HCT116 (cell line): ENCODE measurements around the gene NR2C2. TPM values are rescaled to one million over a fixed set of nuclear protein-coding genes. Genes with fewer than 3 reads are reported as not detected.

ENCODE experiments used
- ATAC-seq: fragments of 200-7000 bp; cut with Tn5 transposase; 2 replicates; pipeline ENCODE4 v1.9.1; 2020; ENCODE audit warnings: mild to moderate bottlenecking, moderate library complexity
- BruUV-seq: library from RNA; stranded (reverse); fragments of 400-500 nt; replicated peaks from 2 replicates; lab custom pipeline; 2021; lab: Mats Ljungman, UMichigan
- CTCF ChIA-PET: fragments of 300-600 bp; sonication (Branson Sonifier 250); formaldehyde crosslinking; loops from one replicate; lab custom pipeline; 2021; ENCODE audit warnings: antibody characterized with exemption; lab: Charles Lee
- POLR2A ChIA-PET: fragments of 300-600, 350-600 bp; sonication (Branson Sonifier 250); formaldehyde crosslinking; loops from one replicate; lab custom pipeline; 2021; ENCODE audit warnings: antibody characterized with exemption; lab: Charles Lee
- RAD21 ChIA-PET, 2 experiments: fragments of 300-600 bp; sonication (Branson Sonifier 250); formaldehyde crosslinking; loops; one replicate each; lab custom pipeline; 2023; ENCODE audit warnings: low total read pairs in 2 of 2; ENCODE audit not compliant: uncharacterized antibody in 2 of 2, unreplicated experiment in 2 of 2, low non-redundant PET in 1 of 2; lab: Charles Lee
- DNase-seq: peaks from one replicate; pipeline ENCODE4 v3.0.0-alpha.2; 2010; ENCODE audit warnings: low read depth, low spot score
- H2AFZ ChIP-seq: fragments of 200-600 bp; shearing (Covaris generic), sonication (generic); 2 replicates; pipeline ENCODE4 v1.6.1; 2017; ENCODE audit warnings: low read depth, mixed run types, mixed read lengths, antibody characterized with exemption, low read length; ENCODE audit not compliant: poor library complexity, severe bottlenecking
- H3K27ac ChIP-seq: 2 replicates; pipeline ENCODE4 v1.5.1; 2012; ENCODE audit warnings: low read depth, low read length
- H3K27me3 ChIP-seq: fragments of 200-600 bp; sonication (generic); 2 replicates; pipeline ENCODE4 v1.6.1; 2016; ENCODE audit warnings: mixed run types, low read length, mixed read lengths; ENCODE audit not compliant: insufficient read depth
- H3K36me3 ChIP-seq, 2 experiments: fragments of 200-500 bp in 1 of 2; fragments of 200-600 bp in 1 of 2; sonication (Bioruptor generic) in 1 of 2; sonication (generic) in 1 of 2; 2 replicates each; pipeline versions ENCODE4 v1.5.1 to v1.6.1; 2014 to 2016; ENCODE audit warnings: low read length in 2 of 2, inconsistent platforms in 1 of 2, mixed read lengths in 1 of 2, mixed run types in 1 of 2; ENCODE audit not compliant: insufficient read depth in 2 of 2, control insufficient read depth in 1 of 2
- H3K4me1 ChIP-seq, 2 experiments: fragments of 200-600 bp in 1 of 2; sonication (generic) in 1 of 2; 2 replicates each; pipeline versions ENCODE4 v1.5.1 to v1.6.1; 2012 to 2017; ENCODE audit warnings: low read length in 2 of 2, inconsistent platforms in 1 of 2, mild to moderate bottlenecking in 1 of 2, mixed read lengths in 1 of 2, mixed run types in 1 of 2, moderate library complexity in 1 of 2; ENCODE audit not compliant: insufficient read depth in 2 of 2, control insufficient read depth in 1 of 2
- H3K4me2 ChIP-seq: fragments of 200-600 bp; sonication (generic); 2 replicates; pipeline ENCODE4 v1.6.1; 2017; ENCODE audit warnings: mixed run types, low read length, mixed read lengths
- H3K4me3 ChIP-seq, 2 experiments: fragments of 200-600 bp in 1 of 2; sonication (generic) in 1 of 2; replicated peaks in 1 of 2; 2 replicates each; pipeline ENCODE4 v1.5.1; 2011 to 2016; ENCODE audit warnings: low read length in 2 of 2, control low read depth in 1 of 2, low read depth in 1 of 2, mild to moderate bottlenecking in 1 of 2, mixed read lengths in 1 of 2, mixed run types in 1 of 2
- H3K79me2 ChIP-seq: fragments of 200-600 bp; sonication (generic); 2 replicates; pipeline ENCODE4 v1.6.1; 2017; ENCODE audit warnings: mild to moderate bottlenecking, mixed run types, low read length, moderate library complexity, mixed read lengths; ENCODE audit not compliant: insufficient read depth
- H3K9ac ChIP-seq: fragments of 200-600 bp; sonication (generic); 2 replicates; pipeline ENCODE4 v1.6.1; 2016; ENCODE audit warnings: low read length, mixed read lengths
- H3K9me2 ChIP-seq: fragments of 200-600 bp; sonication (generic), shearing (Covaris generic); 2 replicates; pipeline ENCODE4 v1.6.1; 2017; ENCODE audit warnings: mixed run types, mild to moderate bottlenecking, moderate library complexity; ENCODE audit not compliant: insufficient read depth
- H3K9me3 ChIP-seq, 2 experiments: fragments of 200-500 bp in 1 of 2; fragments of 200-600 bp in 1 of 2; sonication (Bioruptor generic) in 1 of 2; sonication (generic) in 1 of 2; 2 replicates each; pipeline ENCODE4 v1.6.1; 2014 to 2017; ENCODE audit warnings: low read length in 2 of 2, mixed read lengths in 2 of 2, inconsistent platforms in 1 of 2, low read depth in 1 of 2, mild to moderate bottlenecking in 1 of 2, mixed run types in 1 of 2, moderate library complexity in 1 of 2; ENCODE audit not compliant: control insufficient read depth in 1 of 2, insufficient read depth in 1 of 2
- H4K20me1 ChIP-seq: fragments of 200-600 bp; sonication (generic), shearing (Covaris generic); 2 replicates; pipeline ENCODE4 v1.6.1; 2017; ENCODE audit warnings: mixed run types, mild to moderate bottlenecking, moderate library complexity; ENCODE audit not compliant: insufficient read depth
- CEBPB ChIP-seq: IDR thresholded peaks from 2 replicates; pipeline ENCODE4 v1.6.1; 2012; ENCODE audit warnings: low read depth
- EZH2 ChIP-seq: fragments of 200-600 bp; sonication (generic); IDR thresholded peaks from 2 replicates; pipeline ENCODE4 v1.6.1; 2017; ENCODE audit warnings: antibody characterized with exemption, mixed run types
- EZH2phosphoT487 ChIP-seq: fragments of 200-600 bp; IDR thresholded peaks from 2 replicates; pipeline ENCODE4 v1.6.1; 2018; ENCODE audit warnings: antibody characterized with exemption, borderline replicate concordance
- POLR2A ChIP-seq: IDR thresholded peaks from 2 replicates; pipeline ENCODE4 v1.7.0; 2011; ENCODE audit warnings: borderline replicate concordance; ENCODE audit not compliant: insufficient read depth, insufficient read length; ENCODE audit errors: extremely low read depth
- RAD21 ChIP-seq: IDR thresholded peaks from 2 replicates; pipeline ENCODE4 v1.6.1; 2012; ENCODE audit warnings: low read depth, mild to moderate bottlenecking
- TCF7L2 ChIP-seq: IDR thresholded peaks from 2 replicates; pipeline ENCODE4 v1.7.0; 2011; ENCODE audit warnings: borderline replicate concordance, inconsistent platforms; ENCODE audit not compliant: insufficient read depth, insufficient read length; ENCODE audit errors: extremely low read depth
- intact Hi-C: fragments of 100-400 bp; cut with micrococcal nuclease; formaldehyde crosslinking; loops from 2 replicates; pipeline ENCODE4 v1.10.0; 2022
- total RNA-seq: library from RNA; stranded (reverse); gene quantifications from one replicate; pipeline ENCODE4 v1.2.1, GENCODE V29; 2021; ENCODE audit not compliant: unreplicated experiment
- TF ChIP-seq, protein P1 (sequence below): IDR thresholded peaks from 2 replicates; pipeline ENCODE4 v1.6.1; 2012; ENCODE audit warnings: low read depth

Gene NR2C2
- total RNA-seq, 1 experiment from 2014 or later, result 45.0 TPM

DNA sequence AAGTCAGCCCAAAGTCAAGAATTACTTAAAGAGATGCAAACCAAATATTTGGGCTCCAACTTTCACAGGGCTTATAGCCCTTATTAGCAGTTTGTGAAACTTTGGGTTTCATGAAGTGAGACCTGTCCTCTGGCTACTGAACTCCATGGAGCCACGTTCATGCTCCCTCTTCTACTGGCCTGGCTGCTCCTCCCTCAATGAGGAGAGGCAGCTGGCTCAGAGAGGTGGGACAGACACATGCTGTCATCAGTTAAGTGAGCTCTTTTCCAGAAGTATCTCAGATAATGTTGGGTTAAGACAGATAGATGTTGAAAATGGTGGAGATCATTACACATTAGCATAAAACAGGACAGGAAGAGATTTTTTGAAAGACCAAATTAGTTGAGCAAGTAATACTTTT is 98.3 kb downstream of the NR2C2 start:
- H3K27ac ChIP-seq, result no peak overlapping the region
- H3K79me2 ChIP-seq, result peaks cover 46% of the 10 kb centered on the region
- DNase-seq (no peak), ATAC-seq (no peak)
- H3K9me3 ChIP-seq, result no peaks in the 10 kb centered on the region
- CTCF ChIA-PET, result interaction anchor here (1.4 kb wide), 1 partner anchor 9 kb away, joined by 3 read pairs; no protein-coding TSS in a partner anchor
- H3K4me1 ChIP-seq, result no peaks in the 10 kb centered on the region
- no peaks in the 10 kb centered on the region for H3K27me3 ChIP-seq
- RAD21 ChIA-PET, result interaction anchor here in 1 of 2 experiments (1.1 kb wide), 1 partner anchor 118 kb away, joined by 3 read pairs; no protein-coding TSS in a partner anchor
- no peak overlapping the region for H3K9ac ChIP-seq
- POLR2A ChIA-PET, result no interaction called here
- intact Hi-C loops, result no loop called here
- peaks cover 66 to 87% of the 10 kb centered on the region in 2 experiments for H3K36me3 ChIP-seq
- H3K4me2 ChIP-seq, result no peak overlapping the region
- H3K4me3 ChIP-seq, result no peak overlapping the region
- H2AFZ ChIP-seq, result no peak overlapping the region
- no peaks in the 10 kb centered on the region for H3K9me2 ChIP-seq
- TF ChIP-seq, protein P1, sequence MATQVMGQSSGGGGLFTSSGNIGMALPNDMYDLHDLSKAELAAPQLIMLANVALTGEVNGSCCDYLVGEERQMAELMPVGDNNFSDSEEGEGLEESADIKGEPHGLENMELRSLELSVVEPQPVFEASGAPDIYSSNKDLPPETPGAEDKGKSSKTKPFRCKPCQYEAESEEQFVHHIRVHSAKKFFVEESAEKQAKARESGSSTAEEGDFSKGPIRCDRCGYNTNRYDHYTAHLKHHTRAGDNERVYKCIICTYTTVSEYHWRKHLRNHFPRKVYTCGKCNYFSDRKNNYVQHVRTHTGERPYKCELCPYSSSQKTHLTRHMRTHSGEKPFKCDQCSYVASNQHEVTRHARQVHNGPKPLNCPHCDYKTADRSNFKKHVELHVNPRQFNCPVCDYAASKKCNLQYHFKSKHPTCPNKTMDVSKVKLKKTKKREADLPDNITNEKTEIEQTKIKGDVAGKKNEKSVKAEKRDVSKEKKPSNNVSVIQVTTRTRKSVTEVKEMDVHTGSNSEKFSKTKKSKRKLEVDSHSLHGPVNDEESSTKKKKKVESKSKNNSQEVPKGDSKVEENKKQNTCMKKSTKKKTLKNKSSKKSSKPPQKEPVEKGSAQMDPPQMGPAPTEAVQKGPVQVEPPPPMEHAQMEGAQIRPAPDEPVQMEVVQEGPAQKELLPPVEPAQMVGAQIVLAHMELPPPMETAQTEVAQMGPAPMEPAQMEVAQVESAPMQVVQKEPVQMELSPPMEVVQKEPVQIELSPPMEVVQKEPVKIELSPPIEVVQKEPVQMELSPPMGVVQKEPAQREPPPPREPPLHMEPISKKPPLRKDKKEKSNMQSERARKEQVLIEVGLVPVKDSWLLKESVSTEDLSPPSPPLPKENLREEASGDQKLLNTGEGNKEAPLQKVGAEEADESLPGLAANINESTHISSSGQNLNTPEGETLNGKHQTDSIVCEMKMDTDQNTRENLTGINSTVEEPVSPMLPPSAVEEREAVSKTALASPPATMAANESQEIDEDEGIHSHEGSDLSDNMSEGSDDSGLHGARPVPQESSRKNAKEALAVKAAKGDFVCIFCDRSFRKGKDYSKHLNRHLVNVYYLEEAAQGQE, result no peak
- TF ChIP-seq TCF7L2 (no peak), EZH2phosphoT487 (no peak), EZH2 (no peak), CEBPB (no peak), RAD21 (no peak), POLR2A (no peak)
- no TSS peak for BruUV-seq
- H4K20me1 ChIP-seq, result peaks cover 5% of the 10 kb centered on the region; the same call in 1 of the 2 replicates
